Thyroid gland (tissue), 4 donors: ENCODE results near the gene CTNNA2. TPM values are rescaled to one million over a fixed set of nuclear protein-coding genes. Genes with fewer than 3 reads are reported as not detected.

ENCODE experiments used
- DNase-seq, 2 donors: peaks; one replicate each; pipeline ENCODE4 v3.0.0-alpha.2; 2019
- H3K27ac ChIP-seq, 3 donors: fragments of 200-600 bp; sonication (generic); 1 replicate in 2 of 3; 2 replicates in 1 of 3; pipeline ENCODE4 v1.5.1; 2016 to 2019; ENCODE audit warnings: mild to moderate bottlenecking in 1 of 3, moderate library complexity in 1 of 3
- H3K27me3 ChIP-seq: fragments of 200-600 bp; sonication (generic); one replicate; pipeline ENCODE4 v1.5.1; 2019
- H3K36me3 ChIP-seq, 2 donors: fragments of 200-600 bp; sonication (generic); one replicate each; pipeline ENCODE4 v1.5.1; 2016 to 2019
- H3K4me1 ChIP-seq, 2 donors: fragments of 200-600 bp; sonication (generic); one replicate each; pipeline ENCODE4 v1.5.1; 2017 to 2019
- H3K4me3 ChIP-seq, 3 donors: fragments of 200-600 bp; sonication (generic); replicated peaks in 1 of 3; 1 replicate in 2 of 3; 2 replicates in 1 of 3; pipeline ENCODE4 v1.5.1; 2016; ENCODE audit warnings: mild to moderate bottlenecking in 1 of 3
- H3K9me3 ChIP-seq: fragments of 200-600 bp; sonication (generic); one replicate; pipeline ENCODE4 v1.5.1; 2017
- CTCF ChIP-seq, 6 experiments: fragments of 200-600 bp in 3 of 6; fragments of 450-650 bp in 3 of 6; sonication (generic) in 3 of 6; IDR thresholded peaks; one replicate each; pipeline ENCODE4 v1.5.1; 2016 to 2019; ENCODE audit warnings: antibody characterized with exemption in 6 of 6, mild to moderate bottlenecking in 2 of 6, inconsistent platforms in 1 of 6, moderate library complexity in 1 of 6
- POLR2A ChIP-seq, 2 donors: fragments of 450-650 bp; IDR thresholded peaks; one replicate each; pipeline ENCODE4 v1.6.1; 2017; ENCODE audit warnings: antibody characterized with exemption in 2 of 2, mild to moderate bottlenecking in 2 of 2, moderate library complexity in 1 of 2
- WGBS, 2 donors: methylation state at CpG; one replicate each; pipeline ENCODE4 v1.1.5; 2017; 5-methylcytosine and 5-hydroxymethylcytosine counted together
- intact Hi-C: fragments of 100-400 bp; cut with DNase I; formaldehyde crosslinking; loops from one replicate; pipeline ENCODE4 v1.15.1; 2023
- total RNA-seq, 4 donors: library from RNA; depleted of rRNA; stranded (reverse); fragments of >200 nt; gene quantifications; one replicate each; pipeline ENCODE4 v1.2.3, GENCODE V29; 2016

The CTNNA2 gene
- total RNA-seq, 4 donors from 2014 or later: 0.13 to 0.44 (median 0.22) TPM; not detected in 1

- Histone ChIP-seq H3K4me3 (no peak overlapping the region), H3K9me3 (no peaks in the 10 kb centered on the region), H3K4me1 (no peaks in the 10 kb centered on the region), H3K27ac (no peak overlapping the region), H3K36me3 (no peaks in the 10 kb centered on the region), H3K27me3 (no peaks in the 10 kb centered on the region)
- DNase-seq: no peak
- 86 to 88% methylated on average over 5 of the region's 5 CpGs for WGBS, 2 donors
- TF ChIP-seq CTCF (IDR thresholded peaks at IDR 0.05) (no peak), POLR2A (IDR thresholded peaks at IDR 0.05) (no peak)
- intact Hi-C loops: no loop called here
These were observed 453.5 kb downstream of the CTNNA2 start for GRCh38 chr2:79966369-79966768.

GRCh38 chr2:79966882-79967281, 454.0 kb downstream of the CTNNA2 start:
- no peak for DNase-seq
- Histone ChIP-seq H3K36me3 (no peaks in the 10 kb centered on the region), H3K4me1 (no peaks in the 10 kb centered on the region), H3K4me3 (no peak overlapping the region), H3K27ac (no peak overlapping the region), H3K9me3 (no peaks in the 10 kb centered on the region), H3K27me3 (no peaks in the 10 kb centered on the region)
- intact Hi-C loops: no loop called here
- TF ChIP-seq POLR2A (IDR thresholded peaks at IDR 0.05): no peak
- no peak for TF ChIP-seq CTCF (IDR thresholded peaks at IDR 0.05)
- 55 to 63% methylated on average over 6 of the region's 6 CpGs for WGBS, 2 donors

- no peak for DNase-seq
- TF ChIP-seq CTCF (IDR thresholded peaks at IDR 0.05) (no peak), POLR2A (IDR thresholded peaks at IDR 0.05) (no peak)
- no peaks in the 10 kb centered on the region for H3K4me1 ChIP-seq
- H3K27ac ChIP-seq: no peak overlapping the region
- no peaks in the 10 kb centered on the region for H3K36me3 ChIP-seq
- H3K4me3 ChIP-seq: no peak overlapping the region
- no peaks in the 10 kb centered on the region for H3K9me3 ChIP-seq
- intact Hi-C loops: no loop called here
- WGBS, 2 donors: 85 to 89% methylated on average over 2 of the region's 2 CpGs
- H3K27me3 ChIP-seq: no peaks in the 10 kb centered on the region
These were observed 459.0 kb downstream of the CTNNA2 start for GRCh38 chr2:79971807-79972206.

- Histone ChIP-seq H3K27me3 (no peaks in the 10 kb centered on the region), H3K4me3 (no peak overlapping the region), H3K27ac (no peak overlapping the region), H3K9me3 (no peaks in the 10 kb centered on the region), H3K36me3 (no peaks in the 10 kb centered on the region), H3K4me1 (no peaks in the 10 kb centered on the region)
- TF ChIP-seq POLR2A (IDR thresholded peaks at IDR 0.05): no peak
- TF ChIP-seq CTCF (IDR thresholded peaks at IDR 0.05): no peak
- intact Hi-C loops: no loop called here
- no peak for DNase-seq
- WGBS, 2 donors: 79 to 93% methylated on average over 4 of the region's 4 CpGs
These were observed 459.8 kb downstream of the CTNNA2 start for GRCh38 chr2:79972661-79973060.

GRCh38 chr2:79975791-79976565, 463.1 kb downstream of the CTNNA2 start:
- 74 to 78% methylated on average over 6 of the region's 6 CpGs for WGBS, 2 donors
- TF ChIP-seq POLR2A (IDR thresholded peaks at IDR 0.05): no peak
- no peak for TF ChIP-seq CTCF (IDR thresholded peaks at IDR 0.05)

More at GRCh38 chr2:79975791-79976565, 463.1 kb downstream of the CTNNA2 start:
- Histone ChIP-seq H3K4me1 (no peaks in the 10 kb centered on the region), H3K9me3 (no peaks in the 10 kb centered on the region), H3K27me3 (no peaks in the 10 kb centered on the region), H3K4me3 (no peak overlapping the region), H3K27ac (no peak overlapping the region), H3K36me3 (no peaks in the 10 kb centered on the region)
- intact Hi-C loops: no loop called here
- DNase-seq: no peak
